Kidney (tissue), 14 donors: Measurements from ENCODE around the gene C1orf210. TPM values are rescaled to one million over a fixed set of nuclear protein-coding genes. Genes with fewer than 3 reads are reported as not detected.

Experiments
- DNase-seq, 5 donors: peaks; one replicate each; pipeline ENCODE4 v3.0.0-alpha.2; 2013 to 2020
- FAIRE-seq: peaks from 2 replicates; lab custom pipeline; 2012; peaks lifted over from hg19 to GRCh38; lab: Jason Lieb, UNC
- H3K27ac ChIP-seq, 2 donors: one replicate each; pipeline ENCODE4 v1.7.0; 2013; ENCODE audit warnings: low read depth in 2 of 2, low read length in 2 of 2, inconsistent platforms in 1 of 2
- H3K27me3 ChIP-seq: one replicate; pipeline ENCODE4 v1.7.1; 2013; ENCODE audit warnings: low read length, inconsistent platforms; ENCODE audit not compliant: control insufficient read depth, insufficient read depth
- H3K36me3 ChIP-seq, 3 donors: one replicate each; pipeline versions ENCODE4 v1.7.0 to v1.7.1; 2013; ENCODE audit warnings: low read length in 3 of 3, control low read depth in 1 of 3, inconsistent platforms in 1 of 3; ENCODE audit not compliant: insufficient read depth in 3 of 3, control insufficient read depth in 2 of 3
- H3K4me1 ChIP-seq, 3 donors: one replicate each; pipeline versions ENCODE4 v1.7.0 to v1.7.1; 2013; ENCODE audit warnings: low read length in 3 of 3, inconsistent platforms in 1 of 3, low read depth in 1 of 3; ENCODE audit not compliant: control insufficient read depth in 2 of 3, insufficient read depth in 2 of 3
- H3K4me3 ChIP-seq, 3 donors: one replicate each; pipeline versions ENCODE4 v1.7.0 to v1.8.1; 2013; ENCODE audit warnings: low read length in 3 of 3, control low read depth in 1 of 3, inconsistent platforms in 1 of 3
- H3K9ac ChIP-seq, 3 donors: one replicate each; pipeline versions ENCODE4 v1.7.0 to v1.7.1; 2013; ENCODE audit warnings: low read length in 3 of 3, control low read depth in 1 of 3, inconsistent platforms in 1 of 3
- H3K9me3 ChIP-seq, 3 donors: one replicate each; pipeline versions ENCODE4 v1.7.0 to v1.7.1; 2013; ENCODE audit warnings: low read length in 3 of 3, control low read depth in 1 of 3, inconsistent platforms in 1 of 3; ENCODE audit not compliant: control insufficient read depth in 2 of 3, insufficient read depth in 1 of 3
- CTCF ChIP-seq: IDR thresholded peaks from 3 replicates; pipeline ENCODE4 v1.5.1; 2012; ENCODE audit warnings: mild to moderate bottlenecking, moderate library complexity, borderline replicate concordance; ENCODE audit not compliant: insufficient read depth; ENCODE audit errors: extremely low read depth
- intact Hi-C: fragments of 100-400 bp; cut with DNase I; formaldehyde crosslinking; loops from one replicate; pipeline ENCODE4 v1.11.1; 2022
- polyA plus RNA-seq: library from polyadenylated mRNA; stranded (reverse); fragments of 350-450 nt; fragmentation: Illumina TruSeq; extraction: RNeasy Lipid Tissue Mini Kit (QIAGEN cat#74804); gene quantifications from one replicate; pipeline ENCODE4 v1.2.3, GENCODE V29; 2014; ENCODE audit warnings: low read depth, low replicate concordance; ENCODE audit not compliant: insufficient read depth
- total RNA-seq: library from RNA; stranded (reverse); fragmentation: NEBNext Ultra II Directional; extraction: Animal tissue kit (Norgen Biotek cat#: 25700); gene quantifications from one replicate; pipeline ENCODE4 v1.2.1, GENCODE V29; 2021
- donor health status: control.
- donor health status: control.
- donor health status: control.
- donor health status: control.
- donor health status: control.
- donor health status: DM: yes; HTN: yes; CAD: no.
- donor health status: Normal renal cell carcinoma (clear cell type).

C1orf210 gene
- total and polyA plus RNA-seq, 2 donors from 2014 or later: 21.1 to 33.3 TPM

GRCh38 chr1:43271186-43272118 lies 13.9 kb downstream of the C1orf210 start:
- Histone ChIP-seq H3K36me3 (no peaks in the 10 kb centered on the region), H3K9ac (no peak overlapping the region), H3K9me3 (no peaks in the 10 kb centered on the region), H3K27me3 (no peaks in the 10 kb centered on the region), H3K27ac (peak overlapping the region in 1 of 2 donors; percentile 5), H3K4me1 (peaks cover 0 to 15% (median 14%) of the 10 kb centered on the region in 3 donors), H3K4me3 (peak overlapping the region; percentile 37 to 67 (median 43))
- DNase-seq (no peak), FAIRE-seq (no peak)
- intact Hi-C loops: no loop called here
- TF ChIP-seq CTCF: no peak

- Histone ChIP-seq H3K27me3 (no peaks in the 10 kb centered on the region), H3K9me3 (no peaks in the 10 kb centered on the region), H3K4me1 (peaks cover 0 to 19% (median 7%) of the 10 kb centered on the region in 3 donors), H3K4me3 (peak overlapping the region; percentile 60 to 67 (median 61)), H3K27ac (peak overlapping the region; percentile 13 to 55), H3K36me3 (no peaks in the 10 kb centered on the region), H3K9ac (peak overlapping the region in 2 of 3 donors; percentile 40 to 67)
- DNase-seq: peak; percentile 79 to 92 (median 82)
- no peak for FAIRE-seq
- intact Hi-C loops: no loop called here
- no peak for TF ChIP-seq CTCF
Measured at GRCh38 chr1:43270421-43271095, 14.8 kb downstream of the C1orf210 start.

GRCh38 chr1:43269627-43270375 lies 15.6 kb downstream of the C1orf210 start, which contains the start of gene TMEM125:
TSS of gene TMEM125 (plus strand) at chr1:43269983. CDS start at chr1:43272723, 2,740 bp downstream.
- H3K4me3 ChIP-seq: peak within 1 kb of the TSS; percentile 60 to 67 (median 61)
- H3K4me1 ChIP-seq: peaks cover 0 to 19% (median 7%) of the 10 kb centered on the region in 3 donors
- no peaks in the 10 kb centered on the region for H3K27me3 ChIP-seq
- intact Hi-C loops: no loop called here
- no peak for TF ChIP-seq CTCF
- no peaks in the 10 kb centered on the region for H3K9me3 ChIP-seq
- H3K27ac ChIP-seq: peak within 1 kb of the TSS; percentile 13 to 55
- H3K36me3 ChIP-seq: no peaks in the 10 kb centered on the region
- peak within 1 kb of the TSS in 2 of 3 donors; percentile 40 to 67 for H3K9ac ChIP-seq
- DNase-seq (peak in 1 of 5 donors; percentile 8), FAIRE-seq (no peak)
